Measurements from ENCODE around the gene TUBD1. TPM values are rescaled to one million over a fixed set of nuclear protein-coding genes. Genes with fewer than 3 reads are reported as not detected.
"Not testable (repeated sequence)": the region's sequence is repeated elsewhere in the genome, so short reads cannot be mapped to it uniquely, and the experiment has no call there.

The TUBD1 gene
- total and polyA plus RNA-seq, 2 donors from 2014 or later: 6.8 to 11.9 TPM

DNA sequence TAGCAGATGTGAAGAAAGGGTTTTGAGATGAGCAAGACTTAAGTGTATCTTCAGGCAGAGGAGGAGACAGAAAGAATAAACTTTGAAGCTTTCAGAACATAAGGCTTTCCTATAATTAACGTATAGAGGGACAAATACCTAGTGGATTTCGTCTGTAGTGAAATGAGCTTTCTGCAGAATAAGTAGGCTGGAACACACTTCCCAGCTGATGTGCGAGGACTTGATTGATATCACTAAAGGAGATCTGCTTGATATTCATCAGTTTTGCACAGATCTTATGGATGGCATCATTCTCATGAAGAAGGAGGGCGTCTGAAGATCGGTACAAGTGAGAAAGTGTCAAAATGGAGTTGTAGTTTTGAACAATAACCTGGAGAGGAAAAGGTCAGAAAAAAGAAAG lies 14.8 kb downstream of the TUBD1 start:
- peaks cover 0 to 13% (median 0%) of the 10 kb centered on the region in 3 donors for H3K36me3 ChIP-seq (ENCODE audit: control insufficient read depth in 2 of 3, insufficient read depth in 3 of 3, low read length in 3 of 3)

GRCh38 chr17:59876107-59876506 lies 16.6 kb downstream of the TUBD1 start:
- no peaks in the 10 kb centered on the region for H3K9me3 ChIP-seq (ENCODE audit: control insufficient read depth in 2 of 3, insufficient read depth in 1 of 3, low read length in 3 of 3)
- no peaks in the 10 kb centered on the region for H3K27me3 ChIP-seq (ENCODE audit: control insufficient read depth, insufficient read depth, low read length)
- no peak for DNase-seq
- TF ChIP-seq, protein P1, sequence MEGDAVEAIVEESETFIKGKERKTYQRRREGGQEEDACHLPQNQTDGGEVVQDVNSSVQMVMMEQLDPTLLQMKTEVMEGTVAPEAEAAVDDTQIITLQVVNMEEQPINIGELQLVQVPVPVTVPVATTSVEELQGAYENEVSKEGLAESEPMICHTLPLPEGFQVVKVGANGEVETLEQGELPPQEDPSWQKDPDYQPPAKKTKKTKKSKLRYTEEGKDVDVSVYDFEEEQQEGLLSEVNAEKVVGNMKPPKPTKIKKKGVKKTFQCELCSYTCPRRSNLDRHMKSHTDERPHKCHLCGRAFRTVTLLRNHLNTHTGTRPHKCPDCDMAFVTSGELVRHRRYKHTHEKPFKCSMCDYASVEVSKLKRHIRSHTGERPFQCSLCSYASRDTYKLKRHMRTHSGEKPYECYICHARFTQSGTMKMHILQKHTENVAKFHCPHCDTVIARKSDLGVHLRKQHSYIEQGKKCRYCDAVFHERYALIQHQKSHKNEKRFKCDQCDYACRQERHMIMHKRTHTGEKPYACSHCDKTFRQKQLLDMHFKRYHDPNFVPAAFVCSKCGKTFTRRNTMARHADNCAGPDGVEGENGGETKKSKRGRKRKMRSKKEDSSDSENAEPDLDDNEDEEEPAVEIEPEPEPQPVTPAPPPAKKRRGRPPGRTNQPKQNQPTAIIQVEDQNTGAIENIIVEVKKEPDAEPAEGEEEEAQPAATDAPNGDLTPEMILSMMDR (IDR thresholded peaks at IDR 0.05; ENCODE audit: borderline replicate concordance, extremely low read depth, insufficient read depth): no peak
- no peaks in the 10 kb centered on the region for H3K4me1 ChIP-seq (ENCODE audit: control insufficient read depth in 2 of 3, insufficient read depth in 2 of 3, low read depth in 1 of 3, low read length in 3 of 3)
- intact Hi-C loops (cut with DNase I): no loop called here
- no peak for FAIRE-seq
- no peak overlapping the region for H3K9ac ChIP-seq (ENCODE audit: low read length in 3 of 3)
- no peak overlapping the region for H3K4me3 ChIP-seq (ENCODE audit: low read length in 3 of 3)
- H3K36me3 ChIP-seq (ENCODE audit: control insufficient read depth in 2 of 3, insufficient read depth in 3 of 3, low read length in 3 of 3): peaks cover 0 to 13% (median 0%) of the 10 kb centered on the region in 3 donors
- no peak overlapping the region for H3K27ac ChIP-seq (ENCODE audit: low read depth in 2 of 2, low read length in 2 of 2)

More for the DNA sequence above, 14.8 kb downstream of the TUBD1 start:
- TF ChIP-seq, protein P1 (IDR thresholded peaks at IDR 0.05; ENCODE audit: borderline replicate concordance, extremely low read depth, insufficient read depth): no peak
- H3K27ac ChIP-seq (ENCODE audit: low read depth in 2 of 2, low read length in 2 of 2): no peak overlapping the region
- DNase-seq (no peak), FAIRE-seq (no peak)
- H3K27me3 ChIP-seq (ENCODE audit: control insufficient read depth, insufficient read depth, low read length): no peaks in the 10 kb centered on the region
- no peaks in the 10 kb centered on the region for H3K9me3 ChIP-seq (ENCODE audit: control insufficient read depth in 2 of 3, insufficient read depth in 1 of 3, low read length in 3 of 3)
- no peaks in the 10 kb centered on the region for H3K4me1 ChIP-seq (ENCODE audit: control insufficient read depth in 2 of 3, insufficient read depth in 2 of 3, low read depth in 1 of 3, low read length in 3 of 3)
- H3K9ac ChIP-seq (ENCODE audit: low read length in 3 of 3): no peak overlapping the region
- H3K4me3 ChIP-seq (ENCODE audit: low read length in 3 of 3): no peak overlapping the region
- intact Hi-C loops (cut with DNase I): no loop called here

GRCh38 chr17:59874376-59874775 lies 18.4 kb downstream of the TUBD1 start:
- Histone ChIP-seq H3K9ac (ENCODE audit: low read length in 3 of 3) (no peak overlapping the region), H3K4me1 (ENCODE audit: control insufficient read depth in 2 of 3, insufficient read depth in 2 of 3, low read depth in 1 of 3, low read length in 3 of 3) (no peaks in the 10 kb centered on the region), H3K4me3 (ENCODE audit: low read length in 3 of 3) (no peak overlapping the region), H3K9me3 (ENCODE audit: control insufficient read depth in 2 of 3, insufficient read depth in 1 of 3, low read length in 3 of 3) (no peaks in the 10 kb centered on the region), H3K36me3 (ENCODE audit: control insufficient read depth in 2 of 3, insufficient read depth in 3 of 3, low read length in 3 of 3) (peaks cover 0 to 8% (median 0%) of the 10 kb centered on the region in 3 donors), H3K27ac (ENCODE audit: low read depth in 2 of 2, low read length in 2 of 2) (no peak overlapping the region), H3K27me3 (ENCODE audit: control insufficient read depth, insufficient read depth, low read length) (no peaks in the 10 kb centered on the region)
- no peak for FAIRE-seq
- no peak for DNase-seq
- intact Hi-C loops (cut with DNase I): no loop called here
- TF ChIP-seq, protein P1 (IDR thresholded peaks at IDR 0.05; ENCODE audit: borderline replicate concordance, extremely low read depth, insufficient read depth): no peak

DNA sequence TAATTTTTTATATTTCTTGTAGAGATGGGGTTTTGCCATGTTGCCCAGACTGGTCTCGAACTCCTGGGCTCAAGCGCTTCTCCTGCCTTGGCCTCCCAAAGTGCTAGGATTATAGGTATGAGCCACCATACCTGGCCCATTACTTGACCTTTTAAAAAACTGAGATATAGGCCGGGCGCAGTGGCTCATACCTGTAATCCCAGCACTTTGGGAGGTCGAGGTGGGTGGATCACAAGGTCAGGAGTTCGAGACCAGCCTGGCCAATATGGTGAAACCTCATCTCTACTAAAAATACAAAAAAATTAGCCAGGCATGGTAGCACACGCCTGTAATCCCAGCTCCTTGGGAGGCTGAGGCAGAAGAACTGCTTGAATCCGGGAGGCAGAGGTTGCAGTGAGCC lies 19.3 kb downstream of the TUBD1 start:
- H3K4me3 ChIP-seq (ENCODE audit: low read length in 3 of 3); intact Hi-C loops (cut with DNase I); H3K27ac ChIP-seq (ENCODE audit: low read depth in 2 of 2, low read length in 2 of 2); H3K36me3 ChIP-seq (ENCODE audit: control insufficient read depth in 2 of 3, insufficient read depth in 3 of 3, low read length in 3 of 3); H3K27me3 ChIP-seq (ENCODE audit: control insufficient read depth, insufficient read depth, low read length); FAIRE-seq; H3K9me3 ChIP-seq (ENCODE audit: control insufficient read depth in 2 of 3, insufficient read depth in 1 of 3, low read length in 3 of 3); H3K4me1 ChIP-seq (ENCODE audit: control insufficient read depth in 2 of 3, insufficient read depth in 2 of 3, low read depth in 1 of 3, low read length in 3 of 3); DNase-seq; H3K9ac ChIP-seq (ENCODE audit: low read length in 3 of 3): not testable (repeated sequence)

All from kidney (tissue), 14 donors.